HG03378 (cell line): ENCODE data around the gene SACS.

Experiments used
- ATAC-seq: cut with Tn5 transposase; IDR thresholded peaks from one replicate; pipeline ENCODE4 v1.9.1; 2021; ENCODE audit warnings: mild to moderate bottlenecking, moderate library complexity; ENCODE audit not compliant: unreplicated experiment

SACS gene

DNA sequence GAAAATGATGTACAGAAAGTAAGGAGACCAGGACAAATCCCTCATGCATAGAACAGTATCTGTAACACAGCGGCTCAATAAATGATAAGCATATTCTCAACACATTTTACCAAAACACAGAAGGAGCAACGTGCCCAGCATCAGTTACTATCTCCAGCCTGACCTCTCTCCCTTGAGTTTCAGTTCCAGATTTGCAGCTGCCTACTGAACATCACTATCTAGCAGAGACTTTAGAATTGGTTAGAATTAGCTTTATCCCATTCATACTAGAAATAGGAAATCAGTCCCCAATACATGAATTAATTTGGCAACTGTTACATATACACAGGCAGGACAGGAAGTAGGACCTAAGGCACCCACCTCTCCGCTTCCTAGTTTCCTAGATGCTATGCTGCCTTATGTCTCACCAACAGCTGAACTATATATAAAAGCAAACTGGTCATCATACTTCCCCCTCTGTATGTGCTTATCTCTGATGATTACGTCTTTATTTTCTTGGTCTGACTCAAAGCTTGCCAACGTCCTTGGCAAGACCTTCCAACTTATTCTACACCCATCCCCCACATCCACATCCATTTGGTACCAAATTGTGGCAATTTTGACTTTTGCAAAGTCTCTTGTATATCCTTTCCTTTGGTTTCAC, 61.1 kb downstream of the SACS start:
- ATAC-seq, result peak; percentile 35

GRCh38 chr13:23367907-23368306, 65.6 kb downstream of the SACS start:
- no peak for ATAC-seq

DNA sequence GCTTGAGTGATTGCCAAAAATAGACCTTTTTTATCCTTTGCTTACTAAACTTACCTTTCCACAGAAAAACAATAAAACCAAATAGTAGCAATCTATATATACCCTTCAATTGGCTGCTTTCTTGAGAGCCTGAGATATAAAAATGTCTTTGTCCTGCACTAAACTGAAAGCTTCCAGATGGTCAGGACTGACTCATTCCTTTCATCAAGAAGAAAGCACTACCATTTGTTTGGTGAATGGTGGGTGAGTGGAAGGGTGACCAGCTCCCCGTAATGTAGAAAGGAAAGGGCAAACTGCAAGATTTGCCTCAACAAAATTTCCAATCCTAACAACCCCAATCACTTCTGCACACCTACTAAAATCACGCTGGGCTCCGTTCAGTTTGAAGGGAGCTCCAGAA, 67.8 kb downstream of the SACS start:
- ATAC-seq, result no peak

GRCh38 chr13:23359882-23360281, 73.6 kb downstream of the SACS start:
- no peak for ATAC-seq

DNA sequence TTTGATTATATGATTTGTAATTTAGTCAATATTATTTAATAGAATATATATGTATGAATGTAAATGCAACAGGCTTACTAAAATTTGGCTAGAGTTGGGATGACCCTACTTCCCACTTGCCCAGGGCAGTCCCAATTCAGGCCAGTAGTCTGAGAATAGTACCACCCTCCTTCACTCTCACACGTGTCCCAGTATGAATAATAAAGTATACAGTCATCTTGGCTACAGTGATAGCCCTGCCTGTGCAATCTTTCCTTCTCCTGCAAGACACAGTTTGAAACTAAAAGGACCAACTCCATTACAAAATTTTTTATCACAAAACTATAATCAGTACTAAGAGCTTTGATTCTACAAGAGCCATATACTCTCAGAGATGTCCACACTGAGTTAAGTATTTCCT, 76.2 kb downstream of the SACS start:
- no peak for ATAC-seq

DNA sequence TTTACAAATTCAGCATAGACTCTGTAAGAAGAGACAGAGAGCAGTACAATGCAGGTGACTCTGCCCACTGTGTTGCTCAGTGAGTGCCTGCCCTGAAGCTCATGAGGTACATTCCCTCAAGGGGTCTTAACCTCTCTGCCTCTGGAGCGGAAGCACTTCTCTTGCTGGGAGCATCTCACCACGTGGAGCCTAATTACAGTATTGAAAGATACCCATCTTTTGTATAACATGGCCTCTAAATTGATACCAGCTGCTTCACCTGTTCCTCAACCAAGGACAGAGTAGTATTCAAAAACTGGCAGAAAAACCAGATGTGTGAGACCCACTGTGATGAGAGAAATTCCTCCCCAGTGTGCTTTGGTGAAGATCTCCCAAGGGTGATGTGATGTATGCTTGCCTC, 77.1 kb downstream of the SACS start:
- no peak for ATAC-seq

GRCh38 chr13:23354520-23354919, 79.0 kb downstream of the SACS start:
- no peak for ATAC-seq

GRCh38 chr13:23352161-23352560, 81.3 kb downstream of the SACS start:
- no peak for ATAC-seq

GRCh38 chr13:23350009-23350408, 83.5 kb downstream of the SACS start:
- no peak for ATAC-seq

- ATAC-seq, result no peak
These were observed 84.2 kb downstream of the SACS start for GRCh38 chr13:23349161-23349897.

DNA sequence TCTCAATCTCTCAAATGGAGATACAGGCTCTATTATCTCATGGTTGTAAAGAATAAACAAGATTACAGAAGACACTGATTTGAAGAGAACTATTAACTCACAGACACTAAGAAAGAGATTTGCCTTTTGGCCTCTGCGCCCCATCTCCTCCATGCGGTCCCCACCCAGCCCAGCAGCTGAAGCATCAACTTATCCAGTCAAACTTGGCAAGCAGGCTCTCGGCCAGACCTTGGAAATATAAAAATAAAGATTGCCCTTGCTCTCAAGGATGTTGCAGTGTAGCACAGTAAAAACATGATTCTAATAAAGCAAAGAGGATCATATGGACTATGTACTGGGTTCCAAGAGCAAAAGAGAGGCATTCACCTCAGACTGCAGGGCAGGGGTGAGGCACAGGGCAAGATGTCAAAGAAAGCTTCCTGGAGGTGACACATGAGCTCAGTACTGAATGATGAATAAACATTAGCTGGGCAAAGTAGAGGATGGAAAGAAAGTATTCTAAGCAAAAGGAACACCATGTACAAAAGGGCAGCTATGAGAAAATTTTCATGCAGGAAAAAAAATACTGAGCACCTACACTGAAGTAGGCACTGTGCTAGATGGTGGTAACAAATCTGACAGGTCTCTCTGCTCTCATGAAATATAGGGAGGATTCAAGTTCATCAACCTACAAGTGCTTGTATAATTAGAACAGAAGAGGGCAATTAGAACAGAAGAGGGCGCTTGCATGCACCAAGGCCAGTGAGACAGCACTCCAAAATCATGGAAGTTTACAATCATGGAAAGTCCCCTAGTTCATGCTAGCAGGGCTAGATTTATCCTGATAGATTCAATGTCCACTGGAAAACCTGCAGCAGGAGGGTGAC, 85.0 kb downstream of the SACS start:
- ATAC-seq, result no peak

DNA sequence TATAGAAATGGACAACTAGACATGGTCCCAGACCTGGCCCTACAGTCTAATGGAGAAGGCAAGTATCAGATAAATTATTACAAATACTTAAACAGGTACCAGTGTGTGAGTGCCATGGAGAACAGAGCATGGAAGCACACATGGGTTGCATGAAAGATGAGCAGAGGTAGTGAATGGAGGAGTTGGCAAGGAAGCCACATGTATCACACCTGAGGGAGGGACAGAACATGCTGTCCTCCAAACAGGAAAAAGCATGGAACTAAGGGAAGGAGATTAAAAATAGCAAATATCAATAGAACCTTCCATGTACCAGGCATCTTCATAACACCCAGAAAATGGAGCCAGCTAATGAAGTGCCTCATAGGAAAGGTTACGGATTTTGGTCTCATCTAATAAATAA, 85.9 kb downstream of the SACS start:
- no peak for ATAC-seq

DNA sequence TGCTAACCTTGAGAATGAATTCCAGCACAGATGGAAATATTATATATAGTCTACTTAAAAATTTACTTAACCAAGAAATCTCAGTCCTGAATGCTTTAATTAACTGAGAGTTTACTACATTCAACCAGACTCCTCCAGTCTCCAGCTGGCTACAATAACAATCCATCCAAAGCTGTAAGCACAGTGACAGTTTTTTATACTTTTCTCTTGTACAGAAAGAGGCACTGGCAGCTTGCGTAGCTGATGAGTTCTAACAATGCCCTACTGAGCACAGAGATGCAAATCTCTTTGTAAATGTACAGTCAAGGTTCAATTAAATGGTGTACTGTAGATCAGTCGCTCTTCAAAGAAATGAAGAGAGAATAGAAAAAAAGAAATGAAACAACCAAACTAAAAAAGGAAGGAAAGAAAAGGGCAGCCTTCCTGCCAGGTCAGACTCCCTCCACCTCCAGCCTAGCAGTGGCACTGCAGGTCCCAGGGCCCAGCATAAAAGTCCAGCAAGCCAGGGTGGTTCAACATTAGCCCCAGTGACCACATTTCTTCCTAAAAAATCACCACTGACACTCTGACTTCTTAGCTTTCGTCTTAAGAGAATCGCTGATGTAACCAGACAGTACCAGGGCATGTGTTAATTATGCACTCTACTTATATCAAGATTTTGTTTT, 88.4 kb downstream of the SACS start:
- no peak for ATAC-seq

GRCh38 chr13:23339225-23339624, 94.3 kb downstream of the SACS start:
- ATAC-seq, result no peak

GRCh38 chr13:23330356-23330755, 103.1 kb downstream of the SACS start:
- no peak for ATAC-seq

DNA sequence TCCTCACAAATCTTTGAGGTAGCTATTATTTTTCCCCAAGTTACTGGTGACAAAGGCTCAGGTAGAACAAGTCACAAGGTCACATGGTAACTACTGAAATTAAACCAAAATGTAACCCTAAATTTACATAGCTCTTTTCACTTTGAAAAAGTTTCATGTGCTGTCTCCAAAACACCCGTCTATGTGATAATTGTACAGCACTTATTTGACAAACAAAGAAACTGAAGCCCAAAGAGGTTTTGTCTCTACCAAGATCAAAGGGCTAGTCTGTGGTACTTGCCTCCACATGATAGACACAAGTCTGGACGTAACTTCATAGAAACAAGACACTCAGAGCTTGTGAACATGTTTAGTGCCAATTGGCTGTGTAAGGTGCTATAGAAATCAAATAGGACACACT, 108.3 kb downstream of the SACS start:
- no peak for ATAC-seq

GRCh38 chr13:23323946-23324709, 109.4 kb downstream of the SACS start:
- ATAC-seq, result no peak

GRCh38 chr13:23322353-23323336, 110.9 kb downstream of the SACS start:
- no peak for ATAC-seq

- peak; percentile 82 for ATAC-seq
These were observed 111.8 kb downstream of the SACS start for GRCh38 chr13:23321535-23322241.
